SK-N-SH (cell line): ENCODE measurements around the gene OR4K2. TPM values are rescaled to one million over a fixed set of nuclear protein-coding genes. Genes with fewer than 3 reads are reported as not detected.
"Not testable (repeated sequence)": the region's sequence is repeated elsewhere in the genome, so short reads cannot be mapped to it uniquely, and the experiment has no call there.

ENCODE experiments used
- CTCF ChIA-PET: fragments of 300-600, 350-600 bp; formaldehyde crosslinking; extraction: SDS; loops from one replicate; lab custom pipeline; 2021; lab: Yijun Ruan, JAX
- POLR2A ChIA-PET: fragments of 350-600 bp; sonication (Branson Sonifier 250); formaldehyde crosslinking; extraction: SDS; loops from one replicate; lab custom pipeline; 2020; ENCODE audit warnings: antibody characterized with exemption, inconsistent platforms; lab: Yijun Ruan, JAX
- DNase-seq: peaks from one replicate; pipeline ENCODE4 v3.0.0; 2012
- H2AFZ ChIP-seq: fragments of 200-600 bp; sonication (generic); 2 replicates; pipeline ENCODE4 v1.8.1; 2016; ENCODE audit warnings: antibody characterized with exemption, mild to moderate bottlenecking, low read depth
- H3F3A ChIP-seq: fragments of 200-600 bp; sonication (generic); replicated peaks from 2 replicates; pipeline ENCODE3; 2016; ENCODE audit warnings: antibody characterized with exemption, mild to moderate bottlenecking; ENCODE audit not compliant: insufficient read depth
- H3K27ac ChIP-seq, 2 experiments: fragments of 200-500 bp in 1 of 2; fragments of 200-600 bp in 1 of 2; sonication (Bioruptor generic) in 1 of 2; sonication (generic), shearing (Covaris generic) in 1 of 2; 2 replicates each; pipeline versions ENCODE4 v1.5.1 to v1.6.1; 2014 to 2016; ENCODE audit warnings: low read depth in 2 of 2, inconsistent platforms in 1 of 2, low read length in 1 of 2, mild to moderate bottlenecking in 1 of 2, mixed read lengths in 1 of 2
- H3K27me3 ChIP-seq: fragments of 200-600 bp; sonication (generic), shearing (Covaris generic); 2 replicates; pipeline ENCODE4 v1.6.1; 2016; ENCODE audit warnings: mixed run types; ENCODE audit not compliant: insufficient read depth
- H3K36me3 ChIP-seq, 2 experiments: fragments of 200-500 bp in 1 of 2; fragments of 200-600 bp in 1 of 2; sonication (Bioruptor generic) in 1 of 2; sonication (generic) in 1 of 2; replicated peaks in 1 of 2; 2 replicates each; pipeline versions ENCODE3 to v1.5.1; 2014 to 2016; ENCODE audit warnings: low read length in 1 of 2, mild to moderate bottlenecking in 1 of 2; ENCODE audit not compliant: insufficient read depth in 2 of 2, control insufficient read depth in 1 of 2
- H3K4me1 ChIP-seq, 2 experiments: fragments of 200-500 bp in 1 of 2; fragments of 200-600 bp in 1 of 2; sonication (Bioruptor generic) in 1 of 2; sonication (generic), shearing (Covaris generic) in 1 of 2; 2 replicates each; pipeline versions ENCODE4 v1.5.1 to v1.6.1; 2014 to 2016; ENCODE audit warnings: low read depth in 1 of 2, low read length in 1 of 2, mixed run types in 1 of 2; ENCODE audit not compliant: insufficient read depth in 2 of 2, control insufficient read depth in 1 of 2
- H3K4me2 ChIP-seq: fragments of 200-600 bp; sonication (generic), shearing (Covaris generic); 2 replicates; pipeline ENCODE4 v1.6.1; 2017; ENCODE audit warnings: mixed run types
- H3K4me3 ChIP-seq, 2 experiments: fragments of 200-500 bp in 1 of 2; fragments of 200-600 bp in 1 of 2; sonication (Bioruptor generic) in 1 of 2; sonication (generic), shearing (Covaris generic) in 1 of 2; 2 replicates each; pipeline versions ENCODE4 v1.5.1 to v1.8.1; 2014 to 2016; ENCODE audit warnings: low read depth in 2 of 2, inconsistent platforms in 1 of 2, low read length in 1 of 2, mild to moderate bottlenecking in 1 of 2, mixed read lengths in 1 of 2, moderate library complexity in 1 of 2
- H3K79me2 ChIP-seq: fragments of 200-600 bp; sonication (generic); 2 replicates; pipeline ENCODE4 v1.8.1; 2017; ENCODE audit warnings: mild to moderate bottlenecking; ENCODE audit not compliant: insufficient read depth
- H3K9ac ChIP-seq: fragments of 200-600 bp; sonication (generic); 2 replicates; pipeline ENCODE4 v1.6.1; 2017; ENCODE audit warnings: mixed run types
- H3K9me2 ChIP-seq: fragments of 200-600 bp; sonication (generic); 2 replicates; pipeline ENCODE4 v1.6.1; 2017; ENCODE audit warnings: mixed run types
- H3K9me3 ChIP-seq: fragments of 200-600 bp; sonication (generic); 2 replicates; pipeline ENCODE4 v1.6.1; 2017; ENCODE audit warnings: mixed run types, mild to moderate bottlenecking, moderate library complexity
- H4K20me1 ChIP-seq: fragments of 200-600 bp; sonication (generic); 2 replicates; pipeline ENCODE4 v1.6.1; 2017; ENCODE audit warnings: mild to moderate bottlenecking, mixed run types; ENCODE audit not compliant: insufficient read depth
- CHD2 ChIP-seq: fragments of 150-350 bp; IDR thresholded peaks from 2 replicates; pipeline ENCODE4 v1.6.1; 2018; ENCODE audit warnings: low read length; ENCODE audit not compliant: partially characterized antibody
- EZH2phosphoT487 ChIP-seq: fragments of 200-600 bp; sonication (generic); IDR thresholded peaks from 2 replicates; pipeline ENCODE4 v1.6.1; 2017; ENCODE audit warnings: low read depth, mixed run types, mild to moderate bottlenecking, antibody characterized with exemption, moderate library complexity, borderline replicate concordance
- FOXJ3 ChIP-seq: sonication (generic); formaldehyde crosslinking; IDR thresholded peaks from 2 replicates; pipeline ENCODE4 v1.5.1; 2020; ENCODE audit warnings: mild to moderate bottlenecking, missing genetic modification reagents
- GABPA ChIP-seq: IDR thresholded peaks from 2 replicates; pipeline ENCODE4 v1.4.0; 2012; ENCODE audit warnings: low read depth, mild to moderate bottlenecking
- GATA2 ChIP-seq: sonication (generic); formaldehyde crosslinking; IDR thresholded peaks from 2 replicates; pipeline ENCODE4 v1.5.0; 2020; ENCODE audit warnings: mild to moderate bottlenecking, missing genetic modification reagents
- IRF3 ChIP-seq: fragments of 150-350 bp; IDR thresholded peaks from 2 replicates; pipeline ENCODE4 v1.6.1; 2016; ENCODE audit warnings: mild to moderate bottlenecking, low read depth, low read length
- JUND ChIP-seq: IDR thresholded peaks from 2 replicates; pipeline ENCODE4 v1.4.0; 2012
- MEF2A ChIP-seq: IDR thresholded peaks from 2 replicates; pipeline ENCODE4 v1.4.0; 2012; ENCODE audit warnings: low read depth, borderline replicate concordance
- MXI1 ChIP-seq: IDR thresholded peaks from 2 replicates; pipeline ENCODE4 v1.6.1; 2012; ENCODE audit warnings: mild to moderate bottlenecking, low read depth, low read length, improper control_type of control experiment
- RAD21 ChIP-seq: IDR thresholded peaks from 2 replicates; pipeline ENCODE4 v1.6.1; 2012; ENCODE audit warnings: mild to moderate bottlenecking, low read length
- RXRA ChIP-seq: IDR thresholded peaks from 2 replicates; pipeline ENCODE4 v1.4.0; 2012; ENCODE audit warnings: low read depth, mild to moderate bottlenecking, borderline replicate concordance
- SMC3 ChIP-seq: IDR thresholded peaks from 2 replicates; pipeline ENCODE4 v1.6.1; 2012; ENCODE audit warnings: low read depth, low read length, improper control_type of control experiment
- TAF1 ChIP-seq: IDR thresholded peaks from 2 replicates; pipeline ENCODE4 v1.6.1; 2012; ENCODE audit warnings: low read depth, mild to moderate bottlenecking, low read length, moderate library complexity, borderline replicate concordance
- USF2 ChIP-seq: fragments of 150-350 bp; IDR thresholded peaks from 2 replicates; pipeline ENCODE4 v1.6.1; 2017; ENCODE audit warnings: antibody characterized with exemption, low read length, low read depth, borderline replicate concordance
- YY1 ChIP-seq: IDR thresholded peaks from 2 replicates; pipeline ENCODE4 v1.4.0; 2012; ENCODE audit warnings: low read depth, mild to moderate bottlenecking
- WGBS: methylation state at CpG from one replicate; pipeline ENCODE4 v1.1.6; 2017; ENCODE audit warnings: low lambda C conversion rate; 5-methylcytosine and 5-hydroxymethylcytosine counted together
- polyA plus RNA-seq, 3 experiments: library from polyadenylated mRNA; depleted of rRNA; stranded (reverse); fragments of >200 nt; gene quantifications; 2 replicates each; pipeline ENCODE4 v1.2.3, GENCODE V29; 2012

The OR4K2 gene
- polyA plus RNA-seq, 1 of the 3 experiments (the other 2 are of a cell fraction): not detected

- no peak overlapping the region for H2AFZ ChIP-seq
- no peak overlapping the region for H3K4me2 ChIP-seq
- no peaks in the 10 kb centered on the region for H3K36me3 ChIP-seq
- H3K27ac ChIP-seq: no peak overlapping the region
- ChIA-PET POLR2A (no interaction called here), CTCF (no interaction called here)
- no peaks in the 10 kb centered on the region for H3K4me1 ChIP-seq
- DNase-seq: no peak
- no peaks in the 10 kb centered on the region for H3K27me3 ChIP-seq
- no peak for TF ChIP-seq FOXJ3 (CRISPR knock-in tag)
- no peak for TF ChIP-seq USF2
- no peak for TF ChIP-seq MEF2A
- no peak for TF ChIP-seq RAD21
- TF ChIP-seq IRF3: no peak
- TF ChIP-seq MXI1: no peak
- no peak for TF ChIP-seq RXRA
- no peak for TF ChIP-seq TAF1
- no peak for TF ChIP-seq JUND
- TF ChIP-seq CHD2: no peak
- no peak for TF ChIP-seq YY1
- no peak for TF ChIP-seq GABPA
- no peak for TF ChIP-seq GATA2
- no peak for TF ChIP-seq SMC3
- no peaks in the 10 kb centered on the region for H4K20me1 ChIP-seq
- no peaks in the 10 kb centered on the region for H3K9me2 ChIP-seq
- no peaks in the 10 kb centered on the region for H3F3A ChIP-seq
- H3K79me2 ChIP-seq: no peaks in the 10 kb centered on the region
- H3K9me3 ChIP-seq: no peaks in the 10 kb centered on the region
- no peak overlapping the region for H3K4me3 ChIP-seq
- H3K9ac ChIP-seq: no peak overlapping the region
Observed at GRCh38 chr14:19838433-19838832, 36.5 kb upstream of the OR4K2 start.

GRCh38 chr14:19851365-19851764 is 23.6 kb upstream of the OR4K2 start:
- TF ChIP-seq EZH2phosphoT487: no peak

GRCh38 chr14:19866061-19866669 is 8.8 kb upstream of the OR4K2 start:
- H3K36me3 ChIP-seq, H3K4me3 ChIP-seq, H3K4me2 ChIP-seq, CTCF ChIA-PET, H3K27ac ChIP-seq, H4K20me1 ChIP-seq, H3F3A ChIP-seq, H3K9me3 ChIP-seq, H3K9ac ChIP-seq, H3K9me2 ChIP-seq, POLR2A ChIA-PET, DNase-seq, H2AFZ ChIP-seq, H3K79me2 ChIP-seq, H3K4me1 ChIP-seq: not testable (repeated sequence)
- WGBS: 15% methylated on average over 14 of the region's 39 CpGs
- peaks cover 12% of the 10 kb centered on the region; the same call in 1 of the 2 replicates for H3K27me3 ChIP-seq

More at GRCh38 chr14:19851365-19851764, 23.6 kb upstream of the OR4K2 start:
- Histone ChIP-seq H3F3A (no peaks in the 10 kb centered on the region), H3K9me2 (no peaks in the 10 kb centered on the region), H3K9me3 (no peaks in the 10 kb centered on the region), H3K27me3 (no peaks in the 10 kb centered on the region), H3K4me2 (no peak overlapping the region), H3K27ac (no peak overlapping the region), H3K4me1 (no peaks in the 10 kb centered on the region), H3K4me3 (no peak overlapping the region), H4K20me1 (no peaks in the 10 kb centered on the region), H2AFZ (no peak overlapping the region), H3K36me3 (no peaks in the 10 kb centered on the region), H3K79me2 (no peaks in the 10 kb centered on the region), H3K9ac (no peak overlapping the region)
- CTCF ChIA-PET: interaction anchor here (1.2 kb wide), 1 partner anchor 27 kb away, joined by 3 read pairs; no protein-coding TSS in a partner anchor
- no peak for DNase-seq
- POLR2A ChIA-PET: no interaction called here
